GM12875 (cell line): ENCODE measurements around the gene ABCA3.

Experiments
- H3K4me3 ChIP-seq: one replicate; pipeline ENCODE4 v1.5.1; 2011; ENCODE audit warnings: low read depth, low read length, control low read depth
- TF ChIP-seq, protein P1 (sequence below): IDR thresholded peaks from 2 replicates; pipeline ENCODE4 v1.5.1; 2011; ENCODE audit warnings: low read depth, mild to moderate bottlenecking, control low read depth, inconsistent platforms, low read length, moderate library complexity, borderline replicate concordance; ENCODE audit not compliant: insufficient read depth

The ABCA3 gene

DNA sequence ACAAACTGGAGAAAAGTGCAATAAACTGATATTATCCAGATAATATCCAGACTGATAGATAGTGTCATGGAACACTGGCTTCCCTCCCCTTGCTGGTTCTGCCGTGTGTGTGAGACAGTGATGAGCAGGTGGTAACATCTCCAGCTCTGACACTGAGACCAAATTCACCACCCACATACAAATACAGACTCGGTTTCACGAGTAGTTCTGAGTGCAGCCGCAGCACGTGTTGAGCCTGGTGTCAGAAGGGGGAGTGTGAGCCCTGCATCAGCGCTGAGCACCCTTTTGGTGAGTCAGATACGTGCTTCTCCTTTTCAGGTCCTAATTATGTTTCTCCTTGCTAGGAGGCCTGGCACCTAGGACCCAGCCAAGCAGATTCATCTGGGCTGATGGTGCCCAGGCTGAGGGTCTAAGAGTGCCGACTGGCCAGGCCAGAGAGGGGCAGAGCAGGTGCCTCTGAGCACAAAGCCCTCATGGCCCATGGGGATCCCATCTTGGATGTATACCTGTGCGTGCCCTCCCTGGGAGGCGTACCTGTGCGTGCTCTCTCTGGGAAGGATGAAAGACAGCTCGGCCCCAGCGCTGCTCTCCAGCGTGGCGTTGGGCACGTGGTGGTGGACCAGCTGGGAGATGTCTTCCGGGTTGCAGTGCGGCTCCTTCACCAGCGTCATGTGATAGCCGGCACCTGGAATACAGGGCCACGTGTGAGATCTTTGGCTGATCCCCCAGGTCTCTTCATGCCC, 45.3 kb downstream of the ABCA3 start:
- TF ChIP-seq, protein P1, sequence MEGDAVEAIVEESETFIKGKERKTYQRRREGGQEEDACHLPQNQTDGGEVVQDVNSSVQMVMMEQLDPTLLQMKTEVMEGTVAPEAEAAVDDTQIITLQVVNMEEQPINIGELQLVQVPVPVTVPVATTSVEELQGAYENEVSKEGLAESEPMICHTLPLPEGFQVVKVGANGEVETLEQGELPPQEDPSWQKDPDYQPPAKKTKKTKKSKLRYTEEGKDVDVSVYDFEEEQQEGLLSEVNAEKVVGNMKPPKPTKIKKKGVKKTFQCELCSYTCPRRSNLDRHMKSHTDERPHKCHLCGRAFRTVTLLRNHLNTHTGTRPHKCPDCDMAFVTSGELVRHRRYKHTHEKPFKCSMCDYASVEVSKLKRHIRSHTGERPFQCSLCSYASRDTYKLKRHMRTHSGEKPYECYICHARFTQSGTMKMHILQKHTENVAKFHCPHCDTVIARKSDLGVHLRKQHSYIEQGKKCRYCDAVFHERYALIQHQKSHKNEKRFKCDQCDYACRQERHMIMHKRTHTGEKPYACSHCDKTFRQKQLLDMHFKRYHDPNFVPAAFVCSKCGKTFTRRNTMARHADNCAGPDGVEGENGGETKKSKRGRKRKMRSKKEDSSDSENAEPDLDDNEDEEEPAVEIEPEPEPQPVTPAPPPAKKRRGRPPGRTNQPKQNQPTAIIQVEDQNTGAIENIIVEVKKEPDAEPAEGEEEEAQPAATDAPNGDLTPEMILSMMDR, result no peak

DNA sequence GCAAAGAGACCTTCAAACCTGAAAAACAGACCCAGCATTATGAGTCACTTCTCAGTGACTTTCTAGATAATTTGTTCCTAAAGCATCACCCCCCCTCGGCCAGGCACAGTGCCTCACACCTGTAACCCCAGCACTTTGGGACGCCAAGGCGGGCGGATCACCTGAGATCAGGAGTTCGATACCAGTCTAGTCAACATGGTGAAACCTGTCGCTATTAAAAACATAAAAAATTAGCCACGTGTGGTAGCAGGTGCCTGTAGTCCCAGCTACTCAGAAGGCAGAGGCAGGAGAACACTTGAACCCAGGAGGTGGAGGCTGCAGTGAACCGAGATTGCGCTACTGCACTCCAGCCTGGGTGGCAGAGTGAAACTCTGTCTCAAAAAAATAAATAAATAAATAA, 48.3 kb downstream of the ABCA3 start:
- H3K4me3 ChIP-seq, result no peak overlapping the region
- TF ChIP-seq, protein P1, result no peak

More for the DNA sequence above, 45.3 kb downstream of the ABCA3 start:
- no peak overlapping the region for H3K4me3 ChIP-seq

DNA sequence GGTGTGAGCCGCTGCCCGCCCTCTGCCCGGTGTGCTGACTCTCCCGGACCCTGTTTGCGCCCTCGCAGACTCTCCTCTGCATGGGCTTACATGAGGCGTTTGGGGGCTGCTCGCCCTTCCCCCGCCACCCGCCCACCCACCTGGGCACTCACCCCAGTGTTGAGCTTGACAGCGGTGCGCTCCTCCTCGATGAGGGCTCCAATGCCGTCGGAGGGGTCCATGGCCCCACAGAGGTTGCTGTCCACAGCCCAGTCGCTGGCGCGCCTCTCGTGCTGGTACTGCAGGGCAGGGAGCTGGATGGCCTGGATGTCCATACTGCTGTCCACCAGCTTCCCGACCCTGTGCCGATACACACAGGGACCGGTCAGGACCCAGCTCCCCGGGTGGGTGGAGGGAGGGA, 51.2 kb downstream of the ABCA3 start:
- H3K4me3 ChIP-seq, result no peak overlapping the region
- TF ChIP-seq, protein P1, result no peak

DNA sequence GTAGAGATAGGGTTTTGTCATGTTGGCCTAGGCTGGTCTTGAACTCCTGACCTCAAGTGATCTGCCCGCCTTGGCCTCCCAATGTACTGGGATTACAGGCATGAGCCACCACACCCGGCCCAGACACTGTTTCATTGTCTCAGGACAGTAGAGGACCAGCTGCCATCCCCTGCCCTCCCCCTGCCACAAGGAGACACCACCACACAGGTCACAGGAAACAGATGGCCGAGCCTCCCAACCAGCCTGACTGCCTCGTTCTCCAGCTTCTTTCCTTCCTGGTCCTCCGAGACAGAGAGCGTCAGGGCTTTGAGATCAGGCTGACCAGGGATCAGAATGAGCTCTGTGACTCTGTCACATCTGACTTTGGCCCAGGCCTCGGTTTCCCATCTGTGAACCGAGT, 51.8 kb downstream of the ABCA3 start:
- H3K4me3 ChIP-seq, result no peak overlapping the region
- TF ChIP-seq, protein P1, result no peak

DNA sequence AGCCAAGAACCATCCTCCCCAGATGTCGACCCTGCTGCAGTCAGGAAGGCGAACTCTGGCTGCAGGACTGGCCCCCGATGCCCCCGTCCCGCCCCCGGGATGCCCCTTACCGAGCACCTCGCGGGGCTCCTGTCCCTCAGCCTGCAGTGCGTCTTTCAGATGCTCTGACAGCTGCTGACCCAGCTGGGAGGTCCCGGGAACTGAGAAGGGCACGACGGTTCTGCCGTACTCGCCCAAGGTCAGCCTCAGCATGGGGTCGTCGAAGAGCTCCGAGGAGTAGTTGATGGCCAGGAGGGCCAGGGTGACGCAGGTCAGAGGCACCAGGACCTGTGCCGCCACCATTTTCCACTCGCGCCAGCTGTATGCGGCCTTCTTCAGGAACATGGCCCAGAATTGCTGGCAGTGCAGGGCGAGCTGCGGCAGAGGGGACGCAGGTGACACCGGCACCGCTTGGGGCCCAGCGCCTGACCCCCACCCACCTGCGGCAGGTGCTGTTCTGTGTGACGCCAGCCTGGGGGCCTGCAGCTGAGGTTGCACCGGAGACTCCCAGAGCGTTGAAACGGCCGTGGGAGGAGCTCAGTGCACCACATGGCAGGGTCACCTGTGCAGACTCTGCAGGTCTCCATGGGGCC, 52.5 kb downstream of the ABCA3 start:
- TF ChIP-seq, protein P1, result no peak
- H3K4me3 ChIP-seq, result no peak overlapping the region

DNA sequence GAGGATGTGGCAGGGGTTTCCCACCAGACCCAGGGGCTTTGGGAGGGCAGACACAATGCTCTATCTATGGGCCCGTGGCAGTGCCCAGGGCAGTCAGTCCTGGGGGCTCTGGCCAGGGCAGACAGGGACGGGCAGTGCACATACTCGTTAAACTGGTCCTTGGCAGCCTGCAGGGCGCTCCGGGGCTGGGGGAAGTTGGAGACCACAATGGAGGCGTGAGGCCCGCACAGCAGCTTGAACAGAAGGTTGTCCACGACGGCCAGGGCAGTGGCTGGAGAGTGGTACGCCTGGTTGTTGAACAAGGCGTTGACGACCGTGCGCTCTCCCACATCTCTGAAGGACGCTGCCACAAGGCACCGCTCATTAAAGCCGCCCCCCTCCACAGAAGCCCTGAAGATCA, 54.0 kb downstream of the ABCA3 start:
- TF ChIP-seq, protein P1, result no peak

DNA sequence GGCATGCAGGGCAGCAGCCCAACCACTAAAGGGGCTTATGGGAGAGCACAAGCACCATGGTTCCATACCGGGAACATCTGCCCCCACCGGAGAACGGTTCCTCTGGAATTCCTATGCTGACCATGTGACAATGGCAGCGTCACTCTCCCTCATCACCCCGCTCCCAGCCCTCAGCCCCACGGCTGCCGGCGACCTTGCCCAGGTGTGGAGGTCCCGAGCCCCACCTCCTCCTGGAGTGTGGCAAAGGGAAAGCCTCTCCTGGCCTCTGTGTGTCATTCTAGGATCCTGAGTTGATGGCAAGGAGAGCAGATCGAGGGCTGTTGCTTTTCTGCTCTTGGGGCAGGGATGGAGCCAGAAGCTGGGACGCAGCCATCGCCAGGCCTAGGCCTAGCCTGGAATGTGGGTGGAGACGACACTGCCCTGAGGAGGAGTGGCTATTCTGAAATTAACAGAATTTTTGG, 54.8 kb downstream of the ABCA3 start:
- no peak overlapping the region for H3K4me3 ChIP-seq
- TF ChIP-seq, protein P1, result no peak

More for the DNA sequence above, 54.0 kb downstream of the ABCA3 start:
- no peak overlapping the region for H3K4me3 ChIP-seq
